Measurements from ENCODE around the gene CNNM3. TPM values are rescaled to one million over a fixed set of nuclear protein-coding genes. Genes with fewer than 3 reads are reported as not detected.

Gene CNNM3
- total and polyA plus RNA-seq, 12 donors, result 4.0 to 18.3 (median 13.1) TPM

DNA sequence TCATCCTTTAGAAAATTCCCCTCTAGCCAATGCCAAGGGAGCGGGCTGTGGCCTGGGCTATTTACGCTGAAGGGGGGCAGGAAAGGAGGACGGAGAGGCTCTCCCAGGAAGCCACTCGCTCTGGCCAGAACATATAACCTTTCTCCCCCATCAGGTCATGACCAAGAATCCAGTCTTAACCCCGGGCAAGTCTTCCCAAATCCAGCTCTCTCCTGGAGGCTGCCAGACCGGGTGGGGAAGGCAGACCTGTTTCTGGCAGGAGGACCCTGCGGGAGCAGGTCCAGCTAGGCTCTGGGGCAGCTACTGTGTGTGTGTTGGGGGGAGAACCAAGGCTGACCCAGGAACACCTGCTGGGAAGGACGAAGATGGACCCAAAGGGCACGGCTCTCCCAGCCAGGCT lies 67.2 kb downstream of the CNNM3 start:
- H3K9me3 ChIP-seq, result no peaks in the 10 kb centered on the region
- intact Hi-C loops (cut with DNase I), result no loop called here
- DNase-seq (no peak), ATAC-seq (no peak)
- H3K36me3 ChIP-seq, result no peaks in the 10 kb centered on the region
- TF ChIP-seq, protein P1, sequence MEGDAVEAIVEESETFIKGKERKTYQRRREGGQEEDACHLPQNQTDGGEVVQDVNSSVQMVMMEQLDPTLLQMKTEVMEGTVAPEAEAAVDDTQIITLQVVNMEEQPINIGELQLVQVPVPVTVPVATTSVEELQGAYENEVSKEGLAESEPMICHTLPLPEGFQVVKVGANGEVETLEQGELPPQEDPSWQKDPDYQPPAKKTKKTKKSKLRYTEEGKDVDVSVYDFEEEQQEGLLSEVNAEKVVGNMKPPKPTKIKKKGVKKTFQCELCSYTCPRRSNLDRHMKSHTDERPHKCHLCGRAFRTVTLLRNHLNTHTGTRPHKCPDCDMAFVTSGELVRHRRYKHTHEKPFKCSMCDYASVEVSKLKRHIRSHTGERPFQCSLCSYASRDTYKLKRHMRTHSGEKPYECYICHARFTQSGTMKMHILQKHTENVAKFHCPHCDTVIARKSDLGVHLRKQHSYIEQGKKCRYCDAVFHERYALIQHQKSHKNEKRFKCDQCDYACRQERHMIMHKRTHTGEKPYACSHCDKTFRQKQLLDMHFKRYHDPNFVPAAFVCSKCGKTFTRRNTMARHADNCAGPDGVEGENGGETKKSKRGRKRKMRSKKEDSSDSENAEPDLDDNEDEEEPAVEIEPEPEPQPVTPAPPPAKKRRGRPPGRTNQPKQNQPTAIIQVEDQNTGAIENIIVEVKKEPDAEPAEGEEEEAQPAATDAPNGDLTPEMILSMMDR (IDR thresholded peaks at IDR 0.05), result no peak
- no peak overlapping the region for H3K27ac ChIP-seq
- peaks cover 15 to 66% (median 47%) of the 10 kb centered on the region in 9 donors for H3K4me1 ChIP-seq
- no peak overlapping the region for H3K4me3 ChIP-seq
- H3K27me3 ChIP-seq, result peaks cover 0 to 15% (median 0%) of the 10 kb centered on the region in 7 donors
- 81 to 85% methylated on average over 9 of the region's 9 CpGs for WGBS, 2 donors

Small RNAs within 50 kb of the gene (microRNA-seq; reads per million reads assigned to microRNA genes)
- gene MIR3127, result 0.60 to 3.1 reads per million in 2 donors

Other genes with a start within 250 kb of the CNNM3 start
- gene KANSL3, start 178.0 kb upstream of the CNNM3 start, total RNA-seq, result 10 to 100 TPM; 25.4 to 38.1 (median 31.7) TPM
- gene KANSL3, start 178.0 kb upstream of the CNNM3 start, polyA plus RNA-seq, result 10 to 100 TPM; 12.5 to 21.8 TPM
- under 1 TPM in 5 of 10 donors, not detected in 5; 0.04 to 0.14 (median 0.07) TPM for gene FER1L5, start 173.5 kb upstream of the CNNM3 start, total RNA-seq
- under 1 TPM; 0.01 to 0.07 TPM for gene FER1L5, start 173.5 kb upstream of the CNNM3 start, polyA plus RNA-seq
- gene LMAN2L, start 76.2 kb upstream of the CNNM3 start, total RNA-seq, result 10 to 100 TPM; 13.3 to 30.9 (median 18.8) TPM
- gene LMAN2L, start 76.2 kb upstream of the CNNM3 start, polyA plus RNA-seq, result 10 to 100 TPM; 11.0 to 31.4 TPM
- 10 to 100 TPM; 19.1 to 59.7 (median 34.8) TPM for gene CNNM4, start 55.4 kb upstream of the CNNM3 start, total RNA-seq
- 10 to 100 TPM in 1 of 2 donors, 1 to 10 TPM in 1; 4.3 to 10.1 TPM for gene CNNM4, start 55.4 kb upstream of the CNNM3 start, polyA plus RNA-seq
- 10 to 100 TPM in 7 of 10 donors, 1 to 10 TPM in 3; 2.6 to 40.0 (median 14.5) TPM for gene ANKRD23, start 27.8 kb downstream of the CNNM3 start, total RNA-seq
- gene ANKRD23, start 27.8 kb downstream of the CNNM3 start, polyA plus RNA-seq, result 10 to 100 TPM in 1 of 2 donors, under 1 TPM in 1; 0.96 to 17.9 TPM
- 10 to 100 TPM; 14.2 to 19.2 (median 15.9) TPM for gene ANKRD39, start 41.7 kb downstream of the CNNM3 start, total RNA-seq
- gene ANKRD39, start 41.7 kb downstream of the CNNM3 start, polyA plus RNA-seq, result 10 to 100 TPM; 18.7 to 26.5 TPM
- 10 to 100 TPM; 16.2 to 43.8 (median 24.5) TPM for gene SEMA4C, start 53.8 kb downstream of the CNNM3 start, total RNA-seq
- gene SEMA4C, start 53.8 kb downstream of the CNNM3 start, polyA plus RNA-seq, result 10 to 100 TPM; 14.1 to 18.0 TPM
- gene FAM178B, start 170.3 kb downstream of the CNNM3 start, total RNA-seq, result 1 to 10 TPM in 2 of 10 donors, under 1 TPM in 7, not detected in 1; 0.30 to 1.3 (median 0.47) TPM
- under 1 TPM; 0.30 to 0.80 TPM for gene FAM178B, start 170.3 kb downstream of the CNNM3 start, polyA plus RNA-seq